ENCODE results near the gene HYKK. TPM values are rescaled to one million over a fixed set of nuclear protein-coding genes. Genes with fewer than 3 reads are reported as not detected.

HYKK gene
- total and polyA plus RNA-seq, 2 of the 8 experiments (the other 6 are each of a cell fraction or from before 2014, with no cell fraction given) = 2.0 to 3.7 TPM

DNA sequence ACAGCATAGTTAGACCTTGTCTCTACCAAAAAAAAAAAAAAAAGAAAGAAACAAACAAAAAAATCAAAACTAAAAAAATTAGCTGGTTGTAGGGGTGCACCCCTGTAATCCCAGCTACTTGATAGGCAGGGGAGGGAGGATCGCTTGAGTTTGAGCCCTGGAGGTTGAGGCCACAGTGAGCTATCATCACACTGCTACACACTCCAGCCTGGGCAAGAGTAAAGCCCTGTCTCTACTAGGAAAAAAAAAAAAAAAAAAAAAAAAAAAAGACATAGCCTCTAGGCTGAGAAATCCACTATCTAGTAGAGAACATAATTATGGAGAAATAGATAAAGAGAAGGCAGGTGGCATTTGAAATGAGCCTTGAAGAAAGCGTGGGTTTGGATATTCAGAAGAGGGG is 55.7 kb downstream of the HYKK start (continued):
- TF ChIP-seq, protein P1, sequence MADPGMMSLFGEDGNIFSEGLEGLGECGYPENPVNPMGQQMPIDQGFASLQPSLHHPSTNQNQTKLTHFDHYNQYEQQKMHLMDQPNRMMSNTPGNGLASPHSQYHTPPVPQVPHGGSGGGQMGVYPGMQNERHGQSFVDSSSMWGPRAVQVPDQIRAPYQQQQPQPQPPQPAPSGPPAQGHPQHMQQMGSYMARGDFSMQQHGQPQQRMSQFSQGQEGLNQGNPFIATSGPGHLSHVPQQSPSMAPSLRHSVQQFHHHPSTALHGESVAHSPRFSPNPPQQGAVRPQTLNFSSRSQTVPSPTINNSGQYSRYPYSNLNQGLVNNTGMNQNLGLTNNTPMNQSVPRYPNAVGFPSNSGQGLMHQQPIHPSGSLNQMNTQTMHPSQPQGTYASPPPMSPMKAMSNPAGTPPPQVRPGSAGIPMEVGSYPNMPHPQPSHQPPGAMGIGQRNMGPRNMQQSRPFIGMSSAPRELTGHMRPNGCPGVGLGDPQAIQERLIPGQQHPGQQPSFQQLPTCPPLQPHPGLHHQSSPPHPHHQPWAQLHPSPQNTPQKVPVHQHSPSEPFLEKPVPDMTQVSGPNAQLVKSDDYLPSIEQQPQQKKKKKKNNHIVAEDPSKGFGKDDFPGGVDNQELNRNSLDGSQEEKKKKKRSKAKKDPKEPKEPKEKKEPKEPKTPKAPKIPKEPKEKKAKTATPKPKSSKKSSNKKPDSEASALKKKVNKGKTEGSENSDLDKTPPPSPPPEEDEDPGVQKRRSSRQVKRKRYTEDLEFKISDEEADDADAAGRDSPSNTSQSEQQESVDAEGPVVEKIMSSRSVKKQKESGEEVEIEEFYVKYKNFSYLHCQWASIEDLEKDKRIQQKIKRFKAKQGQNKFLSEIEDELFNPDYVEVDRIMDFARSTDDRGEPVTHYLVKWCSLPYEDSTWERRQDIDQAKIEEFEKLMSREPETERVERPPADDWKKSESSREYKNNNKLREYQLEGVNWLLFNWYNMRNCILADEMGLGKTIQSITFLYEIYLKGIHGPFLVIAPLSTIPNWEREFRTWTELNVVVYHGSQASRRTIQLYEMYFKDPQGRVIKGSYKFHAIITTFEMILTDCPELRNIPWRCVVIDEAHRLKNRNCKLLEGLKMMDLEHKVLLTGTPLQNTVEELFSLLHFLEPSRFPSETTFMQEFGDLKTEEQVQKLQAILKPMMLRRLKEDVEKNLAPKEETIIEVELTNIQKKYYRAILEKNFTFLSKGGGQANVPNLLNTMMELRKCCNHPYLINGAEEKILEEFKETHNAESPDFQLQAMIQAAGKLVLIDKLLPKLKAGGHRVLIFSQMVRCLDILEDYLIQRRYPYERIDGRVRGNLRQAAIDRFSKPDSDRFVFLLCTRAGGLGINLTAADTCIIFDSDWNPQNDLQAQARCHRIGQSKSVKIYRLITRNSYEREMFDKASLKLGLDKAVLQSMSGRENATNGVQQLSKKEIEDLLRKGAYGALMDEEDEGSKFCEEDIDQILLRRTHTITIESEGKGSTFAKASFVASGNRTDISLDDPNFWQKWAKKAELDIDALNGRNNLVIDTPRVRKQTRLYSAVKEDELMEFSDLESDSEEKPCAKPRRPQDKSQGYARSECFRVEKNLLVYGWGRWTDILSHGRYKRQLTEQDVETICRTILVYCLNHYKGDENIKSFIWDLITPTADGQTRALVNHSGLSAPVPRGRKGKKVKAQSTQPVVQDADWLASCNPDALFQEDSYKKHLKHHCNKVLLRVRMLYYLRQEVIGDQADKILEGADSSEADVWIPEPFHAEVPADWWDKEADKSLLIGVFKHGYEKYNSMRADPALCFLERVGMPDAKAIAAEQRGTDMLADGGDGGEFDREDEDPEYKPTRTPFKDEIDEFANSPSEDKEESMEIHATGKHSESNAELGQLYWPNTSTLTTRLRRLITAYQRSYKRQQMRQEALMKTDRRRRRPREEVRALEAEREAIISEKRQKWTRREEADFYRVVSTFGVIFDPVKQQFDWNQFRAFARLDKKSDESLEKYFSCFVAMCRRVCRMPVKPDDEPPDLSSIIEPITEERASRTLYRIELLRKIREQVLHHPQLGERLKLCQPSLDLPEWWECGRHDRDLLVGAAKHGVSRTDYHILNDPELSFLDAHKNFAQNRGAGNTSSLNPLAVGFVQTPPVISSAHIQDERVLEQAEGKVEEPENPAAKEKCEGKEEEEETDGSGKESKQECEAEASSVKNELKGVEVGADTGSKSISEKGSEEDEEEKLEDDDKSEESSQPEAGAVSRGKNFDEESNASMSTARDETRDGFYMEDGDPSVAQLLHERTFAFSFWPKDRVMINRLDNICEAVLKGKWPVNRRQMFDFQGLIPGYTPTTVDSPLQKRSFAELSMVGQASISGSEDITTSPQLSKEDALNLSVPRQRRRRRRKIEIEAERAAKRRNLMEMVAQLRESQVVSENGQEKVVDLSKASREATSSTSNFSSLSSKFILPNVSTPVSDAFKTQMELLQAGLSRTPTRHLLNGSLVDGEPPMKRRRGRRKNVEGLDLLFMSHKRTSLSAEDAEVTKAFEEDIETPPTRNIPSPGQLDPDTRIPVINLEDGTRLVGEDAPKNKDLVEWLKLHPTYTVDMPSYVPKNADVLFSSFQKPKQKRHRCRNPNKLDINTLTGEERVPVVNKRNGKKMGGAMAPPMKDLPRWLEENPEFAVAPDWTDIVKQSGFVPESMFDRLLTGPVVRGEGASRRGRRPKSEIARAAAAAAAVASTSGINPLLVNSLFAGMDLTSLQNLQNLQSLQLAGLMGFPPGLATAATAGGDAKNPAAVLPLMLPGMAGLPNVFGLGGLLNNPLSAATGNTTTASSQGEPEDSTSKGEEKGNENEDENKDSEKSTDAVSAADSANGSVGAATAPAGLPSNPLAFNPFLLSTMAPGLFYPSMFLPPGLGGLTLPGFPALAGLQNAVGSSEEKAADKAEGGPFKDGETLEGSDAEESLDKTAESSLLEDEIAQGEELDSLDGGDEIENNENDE (IDR thresholded peaks at IDR 0.05; ENCODE audit: insufficient replicate concordance, low read length) = no peak
- TF ChIP-seq POU5F1 (IDR thresholded peaks at IDR 0.05; ENCODE audit: low read depth, low read length) (no peak), CHD2 (IDR thresholded peaks at IDR 0.05; ENCODE audit: low read length) (no peak), CBX5 (IDR thresholded peaks at IDR 0.05; ENCODE audit: low read depth, low read length) (no peak), ASH2L (IDR thresholded peaks at IDR 0.05; ENCODE audit: low read length) (no peak), SP2 (IDR thresholded peaks at IDR 0.05; ENCODE audit: low read length) (no peak), CEBPB (IDR thresholded peaks at IDR 0.05; ENCODE audit: low read depth, low read length) (no peak), JUND (IDR thresholded peaks at IDR 0.05; ENCODE audit: low read length) (no peak)
